Measurements from ENCODE around the gene KCMF1. TPM values are rescaled to one million over a fixed set of nuclear protein-coding genes. Genes with fewer than 3 reads are reported as not detected.

KCMF1 gene
- total and polyA plus RNA-seq, 7 donors: 74.6 to 374 (median 148) TPM

GRCh38 chr2:84939426-84940087 is 31.4 kb upstream of the KCMF1 start:
- Histone ChIP-seq H3K9me3 (no peaks in the 10 kb centered on the region), H3K27me3 (ENCODE audit: insufficient read depth in 3 of 3, low read length in 2 of 3) (no peaks in the 10 kb centered on the region), H3K4me3 (no peak overlapping the region), H3K27ac (no peak overlapping the region), H3K4me1 (no peaks in the 10 kb centered on the region), H3K36me3 (ENCODE audit: insufficient read depth in 1 of 2, low read depth in 1 of 2) (no peaks in the 10 kb centered on the region)
- TF ChIP-seq CTCF (IDR thresholded peaks at IDR 0.05): no peak
- WGBS, 3 donors: 46 to 47% (median 46%) methylated on average over 9 of the region's 9 CpGs
- intact Hi-C loops (cut with DNase I): no loop called here
- ATAC-seq (no peak), DNase-seq (no peak)

GRCh38 chr2:84940088-84940470 is 30.9 kb upstream of the KCMF1 start:
- no peak for ATAC-seq
- Histone ChIP-seq H3K9me3 (no peaks in the 10 kb centered on the region), H3K4me1 (no peaks in the 10 kb centered on the region), H3K4me3 (no peak overlapping the region), H3K27ac (no peak overlapping the region), H3K36me3 (ENCODE audit: insufficient read depth in 1 of 2, low read depth in 1 of 2) (no peaks in the 10 kb centered on the region), H3K27me3 (ENCODE audit: insufficient read depth in 3 of 3, low read length in 2 of 3) (no peaks in the 10 kb centered on the region)
- DNase-seq: no peak
- intact Hi-C loops (cut with DNase I): no loop called here
- no peak for TF ChIP-seq CTCF (IDR thresholded peaks at IDR 0.05)
- 67 to 69% (median 68%) methylated on average over 3 of the region's 3 CpGs for WGBS, 3 donors

GRCh38 chr2:84940831-84941412 is 30.0 kb upstream of the KCMF1 start:
- DNase-seq: no peak
- ATAC-seq: no peak
- Histone ChIP-seq H3K4me3 (no peak overlapping the region), H3K27me3 (ENCODE audit: insufficient read depth in 3 of 3, low read length in 2 of 3) (no peaks in the 10 kb centered on the region), H3K4me1 (no peaks in the 10 kb centered on the region), H3K36me3 (ENCODE audit: insufficient read depth in 1 of 2, low read depth in 1 of 2) (no peaks in the 10 kb centered on the region), H3K9me3 (no peaks in the 10 kb centered on the region), H3K27ac (no peak overlapping the region)
- WGBS, 3 donors: 75 to 85% (median 77%) methylated on average over 3 of the region's 3 CpGs
- intact Hi-C loops (cut with DNase I): no loop called here
- no peak for TF ChIP-seq CTCF (IDR thresholded peaks at IDR 0.05)

GRCh38 chr2:84942166-84942565 is 28.8 kb upstream of the KCMF1 start:
- Histone ChIP-seq H3K27me3 (ENCODE audit: insufficient read depth in 3 of 3, low read length in 2 of 3) (no peaks in the 10 kb centered on the region), H3K27ac (no peak overlapping the region), H3K4me1 (no peaks in the 10 kb centered on the region), H3K4me3 (no peak overlapping the region), H3K9me3 (no peaks in the 10 kb centered on the region), H3K36me3 (ENCODE audit: insufficient read depth in 1 of 2, low read depth in 1 of 2) (no peaks in the 10 kb centered on the region)
- DNase-seq: no peak
- TF ChIP-seq CTCF (IDR thresholded peaks at IDR 0.05): no peak
- no peak for ATAC-seq
- intact Hi-C loops (cut with DNase I): no loop called here
- 93 to 98% (median 95%) methylated on average over 2 of the region's 2 CpGs for whole genome bisulfite sequencing, 3 donors

All from psoas muscle (tissue), 8 donors.